ENCODE results near the gene NAALADL2. TPM values are rescaled to one million over a fixed set of nuclear protein-coding genes. Genes with fewer than 3 reads are reported as not detected.
"Not testable (repeated sequence)": the region's sequence is repeated elsewhere in the genome, so short reads cannot be mapped to it uniquely, and the experiment has no call there.

The NAALADL2 gene
- total RNA-seq, 2 experiments from 2014 or later: not detected

- H3K36me3 Mint-ChIP-seq: no peaks in the 10 kb centered on the region
- H3K27me3 Mint-ChIP-seq: no peaks in the 10 kb centered on the region
- H3K4me3 Mint-ChIP-seq: no peak overlapping the region
- no peak for ATAC-seq
- no peak overlapping the region for H3K27ac Mint-ChIP-seq
- H3K9me3 Mint-ChIP-seq (ENCODE audit: low read depth): peaks cover 11% of the 10 kb centered on the region
- CTCF ChIA-PET: no interaction called here
- no peaks in the 10 kb centered on the region for H3K4me1 Mint-ChIP-seq
- DNase-seq: no peak
These were observed 479.8 kb downstream of the NAALADL2 start for GRCh38 chr3:175338775-175339535.

- H3K36me3 Mint-ChIP-seq: no peaks in the 10 kb centered on the region
- CTCF ChIA-PET: no interaction called here
- peaks cover 14% of the 10 kb centered on the region for H3K9me3 Mint-ChIP-seq (ENCODE audit: low read depth)
- ATAC-seq (no peak), DNase-seq (no peak)
- no peak overlapping the region for H3K4me3 Mint-ChIP-seq
- H3K27ac Mint-ChIP-seq: no peak overlapping the region
- no peaks in the 10 kb centered on the region for H3K27me3 Mint-ChIP-seq
- H3K4me1 Mint-ChIP-seq: no peaks in the 10 kb centered on the region
These were observed 481.3 kb downstream of the NAALADL2 start for GRCh38 chr3:175340338-175341015.

- Mint-ChIP-seq H3K4me1 (no peaks in the 10 kb centered on the region), H3K27me3 (no peaks in the 10 kb centered on the region), H3K4me3 (no peak overlapping the region), H3K9me3 (ENCODE audit: low read depth) (peaks cover 6% of the 10 kb centered on the region), H3K27ac (no peak overlapping the region), H3K36me3 (no peaks in the 10 kb centered on the region)
- DNase-seq: no peak
- CTCF ChIA-PET: no interaction called here
- ATAC-seq: no peak
These were observed 483.1 kb downstream of the NAALADL2 start for GRCh38 chr3:175342196-175342595.

- H3K4me3 Mint-ChIP-seq: no peak overlapping the region
- no peaks in the 10 kb centered on the region for H3K27me3 Mint-ChIP-seq
- no peak overlapping the region for H3K27ac Mint-ChIP-seq
- DNase-seq (no peak), ATAC-seq (no peak)
- no peaks in the 10 kb centered on the region for H3K4me1 Mint-ChIP-seq
- peaks cover 3% of the 10 kb centered on the region for H3K9me3 Mint-ChIP-seq (ENCODE audit: low read depth)
- H3K36me3 Mint-ChIP-seq: no peaks in the 10 kb centered on the region
- CTCF ChIA-PET: no interaction called here
These were observed 484.8 kb downstream of the NAALADL2 start for GRCh38 chr3:175343946-175344345.

GRCh38 chr3:175346573-175347356 is 487.6 kb downstream of the NAALADL2 start:
- Mint-ChIP-seq H3K27me3 (no peaks in the 10 kb centered on the region), H3K36me3 (no peaks in the 10 kb centered on the region), H3K4me3 (no peak overlapping the region), H3K9me3 (ENCODE audit: low read depth) (peaks cover 3% of the 10 kb centered on the region), H3K4me1 (no peaks in the 10 kb centered on the region), H3K27ac (no peak overlapping the region)
- DNase-seq (no peak), ATAC-seq (no peak)
- CTCF ChIA-PET: no interaction called here

GRCh38 chr3:175349168-175349567 is 490.0 kb downstream of the NAALADL2 start:
- Mint-ChIP-seq H3K27me3 (no peaks in the 10 kb centered on the region), H3K9me3 (ENCODE audit: low read depth) (peaks cover 3% of the 10 kb centered on the region), H3K27ac (no peak overlapping the region), H3K4me1 (no peaks in the 10 kb centered on the region), H3K36me3 (no peaks in the 10 kb centered on the region), H3K4me3 (no peak overlapping the region)
- no peak for DNase-seq
- CTCF ChIA-PET: no interaction called here
- ATAC-seq: no peak

- no peak overlapping the region for H3K4me3 Mint-ChIP-seq
- DNase-seq: no peak
These were observed 496.7 kb downstream of the NAALADL2 start for GRCh38 chr3:175355801-175356335.

GRCh38 chr3:175356899-175357324 is 497.8 kb downstream of the NAALADL2 start:
- Mint-ChIP-seq H3K4me3 (no peak overlapping the region), H3K27ac (no peak overlapping the region), H3K36me3 (no peaks in the 10 kb centered on the region), H3K4me1 (no peaks in the 10 kb centered on the region), H3K27me3 (no peaks in the 10 kb centered on the region), H3K9me3 (ENCODE audit: low read depth) (peaks cover 5% of the 10 kb centered on the region)
- DNase-seq (no peak), ATAC-seq (no peak)
- CTCF ChIA-PET: no interaction called here

More at GRCh38 chr3:175355801-175356335, 496.7 kb downstream of the NAALADL2 start:
- Mint-ChIP-seq H3K27me3 (no peaks in the 10 kb centered on the region), H3K9me3 (ENCODE audit: low read depth) (peaks cover 5% of the 10 kb centered on the region), H3K4me1 (no peaks in the 10 kb centered on the region), H3K36me3 (no peaks in the 10 kb centered on the region), H3K27ac (no peak overlapping the region)
- no peak for ATAC-seq
- CTCF ChIA-PET: no interaction called here

- no peaks in the 10 kb centered on the region for H3K36me3 Mint-ChIP-seq
- no peak for ATAC-seq
- CTCF ChIA-PET: no interaction called here
These were observed 498.6 kb downstream of the NAALADL2 start for GRCh38 chr3:175357758-175358157.

GRCh38 chr3:175358935-175359334 is 499.8 kb downstream of the NAALADL2 start:
- DNase-seq: no peak
- Mint-ChIP-seq H3K4me1 (no peaks in the 10 kb centered on the region), H3K27ac (no peak overlapping the region)

More at GRCh38 chr3:175357758-175358157, 498.6 kb downstream of the NAALADL2 start:
- Mint-ChIP-seq H3K9me3 (ENCODE audit: low read depth) (peaks cover 5% of the 10 kb centered on the region), H3K4me3 (no peak overlapping the region), H3K4me1 (no peaks in the 10 kb centered on the region), H3K27ac (no peak overlapping the region), H3K27me3 (no peaks in the 10 kb centered on the region)
- no peak for DNase-seq

GRCh38 chr3:175370426-175370825 is 511.3 kb downstream of the NAALADL2 start:
- H3K9me3 Mint-ChIP-seq (ENCODE audit: low read depth); H3K4me3 Mint-ChIP-seq; ATAC-seq; H3K27me3 Mint-ChIP-seq; CTCF ChIA-PET; DNase-seq; H3K27ac Mint-ChIP-seq; H3K4me1 Mint-ChIP-seq; H3K36me3 Mint-ChIP-seq: not testable (repeated sequence)

More at GRCh38 chr3:175358935-175359334, 499.8 kb downstream of the NAALADL2 start:
- CTCF ChIA-PET: no interaction called here
- H3K4me3 Mint-ChIP-seq: no peak overlapping the region
- peaks cover 5% of the 10 kb centered on the region for H3K9me3 Mint-ChIP-seq (ENCODE audit: low read depth)
- H3K36me3 Mint-ChIP-seq: no peaks in the 10 kb centered on the region
- H3K27me3 Mint-ChIP-seq: no peaks in the 10 kb centered on the region
- ATAC-seq: no peak

- CTCF ChIA-PET: not testable (repeated sequence)
These were observed 512.1 kb downstream of the NAALADL2 start for GRCh38 chr3:175371187-175371586.

GRCh38 chr3:175374705-175375104 is 515.6 kb downstream of the NAALADL2 start:
- ATAC-seq (no peak), DNase-seq (no peak)
- H3K4me3 Mint-ChIP-seq: no peak overlapping the region
- no peaks in the 10 kb centered on the region for H3K27me3 Mint-ChIP-seq
- CTCF ChIA-PET: no interaction called here
- H3K9me3 Mint-ChIP-seq (ENCODE audit: low read depth): peaks cover 3% of the 10 kb centered on the region
- no peaks in the 10 kb centered on the region for H3K4me1 Mint-ChIP-seq
- H3K36me3 Mint-ChIP-seq: no peaks in the 10 kb centered on the region
- no peak overlapping the region for H3K27ac Mint-ChIP-seq

More at GRCh38 chr3:175371187-175371586, 512.1 kb downstream of the NAALADL2 start:
- not testable (repeated sequence) for DNase-seq; H3K36me3 Mint-ChIP-seq; H3K4me3 Mint-ChIP-seq; H3K27ac Mint-ChIP-seq; H3K27me3 Mint-ChIP-seq; H3K4me1 Mint-ChIP-seq; ATAC-seq; H3K9me3 Mint-ChIP-seq (ENCODE audit: low read depth)
